ENCODE data around the gene ASAP2.
A peak's percentile ranks its signal among the peaks of the same experiment; 100 is the strongest.
"Not testable (repeated sequence)": the region's sequence is repeated elsewhere in the genome, so short reads cannot be mapped to it uniquely, and the experiment has no call there.

The ASAP2 gene

GRCh38 chr2:9212010-9212635 is 5.5 kb downstream of the ASAP2 start:
- DNase-seq: no peak
- no peak for ATAC-seq

GRCh38 chr2:9212661-9213411 is 6.2 kb downstream of the ASAP2 start:
- ATAC-seq (no peak), DNase-seq (no peak)

GRCh38 chr2:9213477-9214051 is 7.0 kb downstream of the ASAP2 start:
- ATAC-seq (peak; percentile 23), DNase-seq (no peak)

GRCh38 chr2:9214873-9215272 is 8.3 kb downstream of the ASAP2 start:
- ATAC-seq: no peak

GRCh38 chr2:9215680-9216079 is 9.1 kb downstream of the ASAP2 start:
- DNase-seq (no peak), ATAC-seq (no peak)

More at GRCh38 chr2:9214873-9215272, 8.3 kb downstream of the ASAP2 start:
- DNase-seq: no peak

GRCh38 chr2:9216143-9216542 is 9.5 kb downstream of the ASAP2 start:
- not testable (repeated sequence) for DNase-seq, ATAC-seq

GRCh38 chr2:9217838-9218770 is 11.5 kb downstream of the ASAP2 start:
- no peak for ATAC-seq
- no peak for DNase-seq

GRCh38 chr2:9219027-9219445 is 12.4 kb downstream of the ASAP2 start:
- DNase-seq (no peak), ATAC-seq (no peak)

- no peak for ATAC-seq
- DNase-seq: no peak
Observed at GRCh38 chr2:9220201-9220600, 13.6 kb downstream of the ASAP2 start.

- no peak for ATAC-seq
- no peak for DNase-seq
Observed at GRCh38 chr2:9221223-9221622, 14.6 kb downstream of the ASAP2 start.

GRCh38 chr2:9222239-9222892 is 15.8 kb downstream of the ASAP2 start:
- no peak for ATAC-seq
- no peak for DNase-seq

- DNase-seq (no peak), ATAC-seq (no peak)
Observed at GRCh38 chr2:9222893-9223287, 16.3 kb downstream of the ASAP2 start.

GRCh38 chr2:9225806-9226205 is 19.2 kb downstream of the ASAP2 start:
- ATAC-seq (no peak), DNase-seq (no peak)

- no peak for DNase-seq
- no peak for ATAC-seq
Observed at GRCh38 chr2:9226458-9227380, 20.1 kb downstream of the ASAP2 start.

GRCh38 chr2:9228088-9228751 is 21.6 kb downstream of the ASAP2 start:
- ATAC-seq (no peak), DNase-seq (no peak)

- ATAC-seq: no peak
- DNase-seq: no peak
Observed at GRCh38 chr2:9228781-9229469, 22.3 kb downstream of the ASAP2 start.

GRCh38 chr2:9229470-9229820 is 22.8 kb downstream of the ASAP2 start:
- ATAC-seq: no peak
- DNase-seq: no peak

GRCh38 chr2:9230051-9230802 is 23.6 kb downstream of the ASAP2 start:
- DNase-seq (no peak), ATAC-seq (peak; percentile 7)

GRCh38 chr2:9230881-9231280 is 24.3 kb downstream of the ASAP2 start:
- ATAC-seq (no peak), DNase-seq (no peak)
